Stomach (tissue), 9 donors: ENCODE data around the gene TPT1. TPM values are rescaled to one million over a fixed set of nuclear protein-coding genes. Genes with fewer than 3 reads are reported as not detected.
A peak's percentile ranks its signal among the peaks of the same experiment; 100 is the strongest.
"Not testable (repeated sequence)": the region's sequence is repeated elsewhere in the genome, so short reads cannot be mapped to it uniquely, and the experiment has no call there.

Experiments used
- DNase-seq, 2 donors: peaks; one replicate each; pipeline versions ENCODE4 v3.0.0 to v3.0.0-alpha.2; 2013 to 2019
- H3K27ac ChIP-seq, 5 donors: fragments of 200-600 bp in 4 of 5; sonication (generic) in 4 of 5; one replicate each; pipeline ENCODE4 v1.5.1; 2013 to 2019; ENCODE audit warnings: mild to moderate bottlenecking in 1 of 5, moderate library complexity in 1 of 5
- H3K27me3 ChIP-seq, 3 donors: fragments of 200-600 bp; sonication (generic); one replicate each; pipeline ENCODE4 v1.5.1; 2017 to 2019; ENCODE audit warnings: mixed run types in 1 of 3
- H3K36me3 ChIP-seq, 4 donors: fragments of 200-600 bp; sonication (generic); 1 replicate in 3 of 4; 2 replicates in 1 of 4; pipeline ENCODE4 v1.5.1; 2016 to 2019
- H3K4me1 ChIP-seq, 4 donors: fragments of 200-600 bp; sonication (generic); one replicate each; pipeline ENCODE4 v1.5.1; 2016 to 2019
- H3K4me3 ChIP-seq, 4 donors: fragments of 200-600 bp; sonication (generic) in 3 of 4; one replicate each; pipeline ENCODE4 v1.5.1; 2016 to 2019; ENCODE audit warnings: mild to moderate bottlenecking in 1 of 4
- H3K9me3 ChIP-seq, 4 donors: fragments of 200-600 bp; sonication (generic); one replicate each; pipeline ENCODE4 v1.5.1; 2016 to 2019
- EP300 ChIP-seq: sonication (generic); formaldehyde crosslinking; IDR thresholded peaks from one replicate; pipeline ENCODE4 v1.6.1; 2017; ENCODE audit warnings: antibody characterized with exemption
- POLR2A ChIP-seq, 4 donors: fragments of 450-650 bp; IDR thresholded peaks; one replicate each; pipeline ENCODE4 v1.6.1; 2016; ENCODE audit warnings: antibody characterized with exemption in 4 of 4, control low read depth in 2 of 4, mild to moderate bottlenecking in 1 of 4, moderate library complexity in 1 of 4
- POLR2AphosphoS5 ChIP-seq, 3 donors: sonication (generic); formaldehyde crosslinking; IDR thresholded peaks; one replicate each; pipeline ENCODE4 v1.6.1; 2016; ENCODE audit warnings: antibody characterized with exemption in 3 of 3
- WGBS, 5 donors: extraction: QIAGEN DNeasy Blood & Tissue Kit in 3 of 5; methylation state at CpG; one replicate each; pipeline versions ENCODE4 v1.1.5 to v1.1.7; 2013 to 2018; 5-methylcytosine and 5-hydroxymethylcytosine counted together
- intact Hi-C: fragments of 100-400 bp; cut with DNase I; formaldehyde crosslinking; loops from one replicate; pipeline ENCODE4 v1.15.1; 2023; ENCODE audit warnings: low total_unique reads
- polyA plus RNA-seq, 3 donors: library from polyadenylated mRNA; stranded (reverse); fragments of 200-250 nt; gene quantifications; one replicate each; pipeline ENCODE4 v1.2.3, GENCODE V29; 2013
- total RNA-seq, 5 donors: library from RNA; depleted of rRNA; stranded (reverse); fragments of >200 nt; gene quantifications; one replicate each; pipeline versions ENCODE4 v1.1.0 to v1.2.3, GENCODE V29; 2014 to 2016
- TF ChIP-seq, protein P1 (sequence below), 7 experiments: fragments of 450-650 bp in 4 of 7; fragments of 200-600 bp in 3 of 7; sonication (generic) in 3 of 7; IDR thresholded peaks; one replicate each; pipeline ENCODE4 v1.5.1; 2016 to 2019; ENCODE audit warnings: antibody characterized with exemption in 7 of 7, control low read depth in 2 of 7, mild to moderate bottlenecking in 1 of 7
- donor health status: healthy with polysubstance abuse.
- donor health status: Bipolar disorder and iron deficiency.
- donor health status: healthy.

TPT1 gene
- total and polyA plus RNA-seq, 8 donors, result 1,648 to 11,714 (median 3,934) TPM

DNA sequence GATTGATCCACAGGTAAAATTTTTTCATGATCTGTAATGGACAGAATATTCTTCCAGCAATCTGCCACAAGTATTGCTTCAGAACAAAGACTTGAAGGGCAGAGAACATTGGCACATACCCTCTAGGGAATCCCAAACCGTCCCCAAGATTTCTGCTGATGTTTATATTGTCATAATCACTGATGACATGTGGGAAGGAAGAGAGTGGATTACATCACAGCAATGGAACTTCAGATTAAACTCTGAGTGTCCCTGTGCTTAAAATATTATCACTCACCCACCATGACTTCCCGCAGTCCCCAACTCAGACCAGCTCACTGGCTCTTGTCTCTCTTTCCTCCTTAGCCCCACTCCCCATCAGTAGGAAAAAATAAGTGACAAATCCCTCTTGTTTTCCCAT, 8.5 kb upstream of the TPT1 start:
- intact Hi-C loops, result no loop called here
- H3K27ac ChIP-seq, result no peak overlapping the region
- WGBS, 5 donors, result 57 to 81% (median 70%) methylated on average over 2 of the region's 2 CpGs
- no peaks in the 10 kb centered on the region for H3K4me1 ChIP-seq
- no peaks in the 10 kb centered on the region for H3K9me3 ChIP-seq
- H3K27me3 ChIP-seq, result no peaks in the 10 kb centered on the region
- H3K4me3 ChIP-seq, result no peak overlapping the region
- no peak for TF ChIP-seq POLR2A (IDR thresholded peaks at IDR 0.05)
- no peak for TF ChIP-seq EP300
- no peak for TF ChIP-seq POLR2AphosphoS5 (IDR thresholded peaks at IDR 0.05)
- TF ChIP-seq, protein P1, sequence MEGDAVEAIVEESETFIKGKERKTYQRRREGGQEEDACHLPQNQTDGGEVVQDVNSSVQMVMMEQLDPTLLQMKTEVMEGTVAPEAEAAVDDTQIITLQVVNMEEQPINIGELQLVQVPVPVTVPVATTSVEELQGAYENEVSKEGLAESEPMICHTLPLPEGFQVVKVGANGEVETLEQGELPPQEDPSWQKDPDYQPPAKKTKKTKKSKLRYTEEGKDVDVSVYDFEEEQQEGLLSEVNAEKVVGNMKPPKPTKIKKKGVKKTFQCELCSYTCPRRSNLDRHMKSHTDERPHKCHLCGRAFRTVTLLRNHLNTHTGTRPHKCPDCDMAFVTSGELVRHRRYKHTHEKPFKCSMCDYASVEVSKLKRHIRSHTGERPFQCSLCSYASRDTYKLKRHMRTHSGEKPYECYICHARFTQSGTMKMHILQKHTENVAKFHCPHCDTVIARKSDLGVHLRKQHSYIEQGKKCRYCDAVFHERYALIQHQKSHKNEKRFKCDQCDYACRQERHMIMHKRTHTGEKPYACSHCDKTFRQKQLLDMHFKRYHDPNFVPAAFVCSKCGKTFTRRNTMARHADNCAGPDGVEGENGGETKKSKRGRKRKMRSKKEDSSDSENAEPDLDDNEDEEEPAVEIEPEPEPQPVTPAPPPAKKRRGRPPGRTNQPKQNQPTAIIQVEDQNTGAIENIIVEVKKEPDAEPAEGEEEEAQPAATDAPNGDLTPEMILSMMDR (IDR thresholded peaks at IDR 0.05), result no peak
- no peak for DNase-seq
- peaks cover 32 to 99% (median 95%) of the 10 kb centered on the region in 4 donors for H3K36me3 ChIP-seq

DNA sequence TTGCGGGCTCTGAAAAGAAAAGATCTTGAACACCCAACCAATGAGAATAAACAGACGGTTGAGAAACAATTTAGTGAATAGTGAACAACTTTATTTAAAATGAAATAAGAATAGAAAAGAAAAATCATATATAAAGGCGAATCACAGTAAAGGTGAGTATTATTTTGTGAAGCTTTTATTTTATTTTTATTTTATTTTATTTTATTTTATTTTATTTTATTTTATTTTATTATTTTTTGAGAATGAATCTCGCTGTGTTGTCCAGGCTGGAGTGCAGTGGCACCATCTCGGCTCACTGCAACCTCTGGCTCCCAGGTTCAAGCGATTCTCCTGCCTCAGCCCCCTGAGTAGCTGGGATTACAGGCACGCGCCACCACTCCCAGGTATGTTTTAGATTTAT, 3.1 kb upstream of the TPT1 start:
- 94 to 98% (median 97%) methylated on average over 8 of the region's 8 CpGs for WGBS, 5 donors
- intact Hi-C loops, result not testable (repeated sequence)

DNA sequence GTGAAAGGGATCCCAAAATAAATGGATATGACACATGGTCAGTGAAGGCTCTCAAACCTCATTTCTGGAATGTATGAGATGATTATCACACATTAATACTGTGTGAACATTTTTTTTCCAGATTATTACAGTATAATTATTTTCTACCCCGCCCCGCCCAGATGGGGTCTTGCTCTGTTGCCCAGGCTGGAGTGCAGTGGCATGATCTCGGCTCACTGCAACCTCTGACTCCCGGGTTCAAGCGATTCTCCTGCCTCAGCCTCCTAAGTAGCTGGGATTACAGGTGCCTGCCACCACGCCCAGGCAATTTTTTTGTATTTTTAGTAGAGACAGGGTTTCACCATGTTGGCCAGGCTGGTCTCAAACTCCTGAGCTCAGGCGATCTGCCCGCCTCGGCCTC, 2.1 kb upstream of the TPT1 start:
- H3K4me3 ChIP-seq, intact Hi-C loops, H3K27me3 ChIP-seq, H3K9me3 ChIP-seq, DNase-seq: not testable (repeated sequence)
- 94 to 100% (median 98%) methylated on average over 9 of the region's 9 CpGs for WGBS, 5 donors
- Histone ChIP-seq H3K36me3 (peaks cover 39 to 60% (median 59%) of the 10 kb centered on the region in 4 donors), H3K4me1 (peaks cover 24 to 39% (median 29%) of the 10 kb centered on the region in 4 donors), H3K27ac (peak overlapping the region in 2 of 5 donors; percentile 100)

More for the DNA sequence above, 3.1 kb upstream of the TPT1 start:
- not testable (repeated sequence) for H3K9me3 ChIP-seq, H3K4me3 ChIP-seq, DNase-seq, H3K27ac ChIP-seq, H3K27me3 ChIP-seq
- Histone ChIP-seq H3K4me1 (peaks cover 15 to 29% (median 19%) of the 10 kb centered on the region in 4 donors), H3K36me3 (peaks cover 29 to 58% (median 56%) of the 10 kb centered on the region in 4 donors)

DNA sequence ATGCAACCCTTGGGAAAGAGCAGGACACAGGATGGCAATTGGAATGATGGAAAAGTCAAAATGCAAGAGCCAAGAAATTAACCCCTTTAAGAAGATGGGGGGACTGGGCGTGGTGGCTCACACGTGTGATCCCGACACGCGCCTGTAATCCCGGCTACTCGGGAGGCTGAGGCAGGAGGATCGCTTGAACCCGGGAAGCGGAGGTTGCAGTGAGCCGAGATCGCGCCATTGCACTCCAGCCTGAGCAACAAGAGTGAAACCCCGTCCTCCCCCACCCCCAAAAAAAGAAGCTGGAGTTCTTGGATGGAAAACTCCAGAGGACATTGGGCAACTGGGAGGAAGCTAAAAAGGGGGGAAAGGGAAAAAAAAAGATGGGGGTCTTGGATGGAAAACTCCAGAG, 1.7 kb upstream of the TPT1 start:
- DNase-seq, H3K27me3 ChIP-seq, intact Hi-C loops, H3K9me3 ChIP-seq: not testable (repeated sequence)
- peak overlapping the region in 2 of 4 donors; percentile 64 to 83 for H3K4me3 ChIP-seq
- WGBS, 5 donors, result 96 to 99% (median 98%) methylated on average over 14 of the region's 14 CpGs
- peaks cover 29 to 43% (median 33%) of the 10 kb centered on the region in 4 donors for H3K4me1 ChIP-seq
- peak overlapping the region in 4 of 5 donors; percentile 100 for H3K27ac ChIP-seq
- peaks cover 43 to 60% (median 59%) of the 10 kb centered on the region in 4 donors for H3K36me3 ChIP-seq

DNA sequence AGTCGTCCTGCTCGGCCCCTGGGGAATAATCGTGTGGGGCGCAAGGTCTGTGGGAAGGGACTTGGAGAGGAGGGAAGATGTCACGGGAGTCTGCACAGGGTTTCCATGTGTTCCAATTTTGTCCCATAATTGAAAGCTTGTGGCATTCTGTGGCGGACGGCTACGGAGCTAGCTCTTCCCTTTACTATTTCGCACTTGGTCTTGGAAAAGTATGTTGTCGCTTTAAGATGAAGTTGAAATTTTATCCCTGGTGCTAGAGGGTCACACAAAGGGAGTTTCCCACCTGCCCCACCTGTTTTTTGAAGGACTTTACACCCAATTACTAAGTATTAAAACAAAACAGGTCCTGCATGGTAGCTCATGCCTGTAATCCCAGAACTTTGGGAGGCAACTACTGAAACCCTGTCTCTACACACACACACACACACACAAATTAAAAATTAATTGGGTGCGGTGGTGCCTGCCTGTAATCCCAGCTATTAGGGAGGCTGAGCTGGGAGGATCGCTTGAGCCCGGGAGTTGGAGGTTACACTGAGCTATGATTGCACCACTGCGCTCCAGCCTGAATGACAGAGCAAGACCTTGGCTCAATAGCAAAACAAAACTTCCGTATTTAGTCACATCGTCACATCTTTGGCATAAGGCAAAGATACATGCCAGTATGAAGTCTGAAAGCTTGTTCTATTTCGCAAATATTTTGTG, 967 bp upstream of the TPT1 start:
- Histone ChIP-seq H3K4me1 (peaks cover 32 to 50% (median 39%) of the 10 kb centered on the region in 4 donors), H3K4me3 (peak overlapping the region; percentile 64 to 94 (median 76)), H3K36me3 (peaks cover 47 to 60% (median 59%) of the 10 kb centered on the region in 4 donors), H3K9me3 (no peaks in the 10 kb centered on the region), H3K27me3 (no peaks in the 10 kb centered on the region), H3K27ac (peak overlapping the region; percentile 87 to 100 (median 100))
- WGBS, 5 donors, result 10 to 16% (median 13%) methylated on average over 16 to 17 of the region's 17 CpGs
- TF ChIP-seq, protein P1 (IDR thresholded peaks at IDR 0.05), result no peak
- peak in 2 of 3 donors; percentile 69 to 71 for TF ChIP-seq POLR2AphosphoS5 (IDR thresholded peaks at IDR 0.05)
- peak; percentile 59 to 71 for DNase-seq
- intact Hi-C loops, result no loop called here

DNA sequence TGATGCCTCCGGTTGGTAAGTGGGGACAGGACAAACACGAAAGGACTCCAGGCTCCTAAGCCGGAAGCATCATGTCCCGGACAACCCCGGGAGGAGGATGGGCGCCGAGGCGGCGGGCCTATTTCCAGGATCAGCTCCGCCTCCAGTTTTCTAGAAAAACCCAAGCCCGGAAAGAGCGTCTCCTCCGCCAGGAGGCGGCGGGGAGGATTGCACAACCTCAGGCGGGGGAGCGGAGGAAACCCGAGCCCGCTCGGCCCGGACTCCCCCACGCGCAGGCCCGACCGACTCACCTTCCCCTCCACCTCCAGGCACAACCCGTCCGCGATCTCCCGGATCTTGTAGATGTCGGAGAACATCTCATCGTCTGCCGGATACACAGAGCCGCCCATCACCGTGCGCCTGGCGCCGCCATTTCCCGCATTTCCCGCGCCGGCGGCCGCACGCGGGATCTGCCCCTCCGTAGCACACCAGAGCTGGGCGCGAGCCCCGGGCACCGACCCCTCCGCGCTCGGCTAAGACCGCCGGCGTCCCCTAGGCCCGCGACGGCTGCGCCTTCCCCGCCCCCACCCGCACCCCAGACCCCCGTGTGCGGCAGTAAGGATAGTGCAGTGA, 455 bp downstream of the TPT1 start:
- TF ChIP-seq POLR2A (IDR thresholded peaks at IDR 0.05) (peak in 1 of 4 donors; percentile 46), POLR2AphosphoS5 (IDR thresholded peaks at IDR 0.05) (peak; percentile 84 to 94 (median 86)), EP300 (peak; percentile 39)
- TF ChIP-seq, protein P1 (IDR thresholded peaks at IDR 0.05), result peak in 5 of 7 experiments; percentile 32 to 67 (median 56)
- H3K36me3 ChIP-seq, result peaks cover 51 to 61% (median 60%) of the 10 kb centered on the region in 4 donors
- no peaks in the 10 kb centered on the region for H3K27me3 ChIP-seq
- intact Hi-C loops, result no loop called here
- DNase-seq, result peak; percentile 88 to 96
- WGBS, 5 donors, result 0 to 1% (median 0%) methylated on average over 34 to 64 of the region's 64 CpGs
- H3K9me3 ChIP-seq, result no peaks in the 10 kb centered on the region
- H3K4me3 ChIP-seq, result peak overlapping the region; percentile 64 to 100 (median 88)
- peak overlapping the region; percentile 99 to 100 (median 100) for H3K27ac ChIP-seq
- peaks cover 44 to 64% (median 52%) of the 10 kb centered on the region in 4 donors for H3K4me1 ChIP-seq
